Vagina (tissue), 2 donors: Measurements from ENCODE around the gene CPAMD8. TPM values are rescaled to one million over a fixed set of nuclear protein-coding genes. Genes with fewer than 3 reads are reported as not detected.

Experiments
- DNase-seq, 2 donors: peaks; one replicate each; pipeline ENCODE4 v3.0.0-alpha.2; 2017; ENCODE audit errors: extremely low spot score in 2 of 2
- H3K27ac ChIP-seq: fragments of 200-600 bp; sonication (generic); one replicate; pipeline ENCODE4 v1.5.1; 2019
- H3K27me3 ChIP-seq: fragments of 200-600 bp; sonication (generic); one replicate; pipeline ENCODE4 v1.5.1; 2019
- H3K36me3 ChIP-seq, 2 donors: fragments of 200-600 bp; sonication (generic); one replicate each; pipeline ENCODE4 v1.5.1; 2017 to 2019
- H3K4me1 ChIP-seq: fragments of 200-600 bp; sonication (generic); one replicate; pipeline ENCODE4 v1.5.1; 2019
- H3K4me3 ChIP-seq, 2 donors: fragments of 200-600 bp; sonication (generic); 1 replicate in 1 of 2; 2 replicates in 1 of 2; pipeline ENCODE4 v1.5.1; 2016 to 2019
- H3K9me3 ChIP-seq: fragments of 200-600 bp; sonication (generic); one replicate; pipeline ENCODE4 v1.5.1; 2019
- CTCF ChIP-seq, 3 experiments: fragments of 450-650 bp in 2 of 3; fragments of 200-600 bp in 1 of 3; sonication (generic) in 1 of 3; IDR thresholded peaks; one replicate each; pipeline ENCODE4 v1.5.1; 2017 to 2019; ENCODE audit warnings: antibody characterized with exemption in 3 of 3, mild to moderate bottlenecking in 2 of 3, moderate library complexity in 2 of 3
- POLR2A ChIP-seq, 2 donors: fragments of 450-650 bp; IDR thresholded peaks; one replicate each; pipeline ENCODE4 v1.6.1; 2017; ENCODE audit warnings: antibody characterized with exemption in 2 of 2, mild to moderate bottlenecking in 2 of 2, moderate library complexity in 2 of 2
- POLR2AphosphoS5 ChIP-seq, 2 donors: sonication (generic); formaldehyde crosslinking; IDR thresholded peaks; one replicate each; pipeline ENCODE4 v1.9.0; 2017; ENCODE audit warnings: antibody characterized with exemption in 2 of 2, mild to moderate bottlenecking in 2 of 2, low read depth in 1 of 2; ENCODE audit not compliant: insufficient read depth in 1 of 2
- intact Hi-C: fragments of 100-400 bp; cut with DNase I; formaldehyde crosslinking; loops from one replicate; pipeline ENCODE4 v1.15.1; 2023
- total RNA-seq: library from RNA; depleted of rRNA; stranded (reverse); fragments of >200 nt; gene quantifications from one replicate; pipeline ENCODE4 v1.2.3, GENCODE V29; 2016

The CPAMD8 gene
- total RNA-seq, 1 donor from 2014 or later, result 16.0 TPM

- H3K4me3 ChIP-seq, result no peak overlapping the region
- no peak for TF ChIP-seq POLR2AphosphoS5 (IDR thresholded peaks at IDR 0.05; ENCODE audit: insufficient read depth in 1 of 2, low read depth in 1 of 2)
- no peak for TF ChIP-seq CTCF (IDR thresholded peaks at IDR 0.05)
- TF ChIP-seq POLR2A (IDR thresholded peaks at IDR 0.05), result no peak
- intact Hi-C loops, result no loop called here
- H3K4me1 ChIP-seq, result no peaks in the 10 kb centered on the region
- DNase-seq, result no peak
- H3K27me3 ChIP-seq, result no peaks in the 10 kb centered on the region
- no peak overlapping the region for H3K27ac ChIP-seq
- H3K9me3 ChIP-seq, result no peaks in the 10 kb centered on the region
- H3K36me3 ChIP-seq, result no peaks in the 10 kb centered on the region
Measured at GRCh38 chr19:16957855-16958254, 68.8 kb downstream of the CPAMD8 start.

GRCh38 chr19:16957151-16957701 lies 69.4 kb downstream of the CPAMD8 start:
- no peak overlapping the region for H3K4me3 ChIP-seq
- TF ChIP-seq CTCF (IDR thresholded peaks at IDR 0.05) (no peak), POLR2AphosphoS5 (IDR thresholded peaks at IDR 0.05; ENCODE audit: insufficient read depth in 1 of 2, low read depth in 1 of 2) (peak in 1 of 2 donors; percentile 14)
- peak overlapping the region; percentile 30 for H3K27ac ChIP-seq
- no peaks in the 10 kb centered on the region for H3K4me1 ChIP-seq
- no peaks in the 10 kb centered on the region for H3K27me3 ChIP-seq
- DNase-seq, result no peak
- H3K36me3 ChIP-seq, result no peaks in the 10 kb centered on the region
- H3K9me3 ChIP-seq, result no peaks in the 10 kb centered on the region
- intact Hi-C loops, result no loop called here

GRCh38 chr19:16955161-16955560 lies 71.4 kb downstream of the CPAMD8 start:
- intact Hi-C loops, result no loop called here
- no peaks in the 10 kb centered on the region for H3K27me3 ChIP-seq
- H3K9me3 ChIP-seq, result no peaks in the 10 kb centered on the region
- DNase-seq, result no peak
- no peaks in the 10 kb centered on the region for H3K36me3 ChIP-seq
- no peak for TF ChIP-seq CTCF (IDR thresholded peaks at IDR 0.05)
- TF ChIP-seq POLR2AphosphoS5 (IDR thresholded peaks at IDR 0.05; ENCODE audit: insufficient read depth in 1 of 2, low read depth in 1 of 2), result no peak
- no peak for TF ChIP-seq POLR2A (IDR thresholded peaks at IDR 0.05)
- no peak overlapping the region for H3K27ac ChIP-seq
- H3K4me1 ChIP-seq, result no peaks in the 10 kb centered on the region
- H3K4me3 ChIP-seq, result no peak overlapping the region

GRCh38 chr19:16952046-16952445 lies 74.6 kb downstream of the CPAMD8 start:
- Histone ChIP-seq H3K36me3 (no peaks in the 10 kb centered on the region), H3K4me1 (no peaks in the 10 kb centered on the region), H3K4me3 (no peak overlapping the region), H3K27me3 (no peaks in the 10 kb centered on the region), H3K9me3 (no peaks in the 10 kb centered on the region), H3K27ac (no peak overlapping the region)
- intact Hi-C loops, result no loop called here
- no peak for DNase-seq
- TF ChIP-seq POLR2A (IDR thresholded peaks at IDR 0.05), result no peak
- TF ChIP-seq POLR2AphosphoS5 (IDR thresholded peaks at IDR 0.05; ENCODE audit: insufficient read depth in 1 of 2, low read depth in 1 of 2), result no peak
- no peak for TF ChIP-seq CTCF (IDR thresholded peaks at IDR 0.05)

GRCh38 chr19:16951529-16951928 lies 75.1 kb downstream of the CPAMD8 start:
- Histone ChIP-seq H3K36me3 (no peaks in the 10 kb centered on the region), H3K27ac (no peak overlapping the region), H3K9me3 (no peaks in the 10 kb centered on the region), H3K4me1 (no peaks in the 10 kb centered on the region), H3K4me3 (no peak overlapping the region), H3K27me3 (no peaks in the 10 kb centered on the region)
- intact Hi-C loops, result no loop called here
- TF ChIP-seq CTCF (IDR thresholded peaks at IDR 0.05) (no peak), POLR2AphosphoS5 (IDR thresholded peaks at IDR 0.05; ENCODE audit: insufficient read depth in 1 of 2, low read depth in 1 of 2) (no peak), POLR2A (IDR thresholded peaks at IDR 0.05) (no peak)
- no peak for DNase-seq
